Pancreas (tissue), 10 donors: Measurements from ENCODE around the gene CELF4. TPM values are rescaled to one million over a fixed set of nuclear protein-coding genes. Genes with fewer than 3 reads are reported as not detected.
"Not testable (repeated sequence)": the region's sequence is repeated elsewhere in the genome, so short reads cannot be mapped to it uniquely, and the experiment has no call there.

ENCODE experiments used
- ATAC-seq, 4 donors: fragments of 200-7000 bp; cut with Tn5 transposase; one replicate each; pipeline versions ENCODE4 v1.8.0 to v1.9.1; 2020; ENCODE audit warnings: mild to moderate bottlenecking in 4 of 4, moderate library complexity in 4 of 4
- DNase-seq, 6 donors: peaks; one replicate each; pipeline ENCODE4 v3.0.0-alpha.2; 2020
- FAIRE-seq: peaks from 2 replicates; lab custom pipeline; 2012; peaks lifted over from hg19 to GRCh38; lab: Jason Lieb, UNC
- H3K27ac ChIP-seq, 4 donors: fragments of 200-600 bp; sonication (generic); 1 replicate in 3 of 4; 2 replicates in 1 of 4; pipeline versions ENCODE4 v1.5.0 to v1.8.0; 2020
- H3K27me3 ChIP-seq, 4 donors: fragments of 200-600 bp; one replicate each; pipeline ENCODE4 v1.8.0; 2021
- H3K36me3 ChIP-seq, 3 donors: fragments of 200-600 bp; sonication (generic) in 1 of 3; one replicate each; pipeline versions ENCODE4 v1.5.0 to v1.8.0; 2020 to 2021
- H3K4me1 ChIP-seq, 3 donors: fragments of 200-600 bp; one replicate each; pipeline ENCODE4 v1.8.0; 2021
- H3K4me3 ChIP-seq, 4 donors: fragments of 200-600 bp; sonication (generic) in 2 of 4; one replicate each; pipeline versions ENCODE4 v1.5.0 to v1.8.0; 2020 to 2021
- H3K9me3 ChIP-seq, 4 donors: fragments of 200-600 bp; one replicate each; pipeline ENCODE4 v1.8.0; 2021
- CTCF ChIP-seq, 4 donors: fragments of 200-600 bp; sonication (generic) in 3 of 4; IDR thresholded peaks; one replicate each; pipeline versions ENCODE4 v1.5.0 to v1.8.0; 2021; ENCODE audit warnings: antibody characterized with exemption in 4 of 4
- WGBS, 2 donors: extraction: QIAGEN DNeasy Blood & Tissue Kit; methylation state at CpG; one replicate each; pipeline ENCODE4 v1.1.7; 2013; 5-methylcytosine and 5-hydroxymethylcytosine counted together
- intact Hi-C, 3 donors: fragments of 100-400 bp; cut with DNase I; formaldehyde crosslinking; loops; one replicate each; pipeline versions ENCODE4 v1.11.1 to v1.14.2; 2022
- polyA plus RNA-seq, 2 donors: library from polyadenylated mRNA; stranded (reverse); fragments of 200-250 nt; gene quantifications; one replicate each; pipeline ENCODE4 v1.2.3, GENCODE V29; 2013
- total RNA-seq, 6 donors: library from RNA; stranded (reverse); fragmentation: NEBNext Ultra II Directional in 4 of 6; extraction: Animal tissue kit (Norgen Biotek cat#: 25700) in 4 of 6; gene quantifications; one replicate each; pipeline versions ENCODE4 v1.2.1 to v1.2.4, GENCODE V29; 2021 to 2023
- donor health status: healthy with polysubstance abuse.
- donor health status: DM: no; HTN: no; CAD: no; lungs with moderate emphysema.
- donor health status: DM: no; HTN: no; CAD: no.
- donor health status: control.
- donor health status: control.
- donor health status: Bipolar disorder and iron deficiency.
- donor health status: DM: yes; HTN: yes; CAD: no.
- donor health status: DM: no; HTN: no; CAD: no.
- donor health status: DM: no; HTN: no; CAD: no.
- donor health status: DM: yes; HTN: yes; CAD: no.

The CELF4 gene
- total and polyA plus RNA-seq, 8 donors = 1.0 to 10.0 (median 2.8) TPM

- H3K27ac ChIP-seq = no peak overlapping the region
- intact Hi-C loops = no loop called here
- no peak for TF ChIP-seq CTCF (IDR thresholded peaks at IDR 0.05)
- FAIRE-seq = no peak
- H3K4me3 ChIP-seq = no peak overlapping the region
- H3K4me1 ChIP-seq = peaks cover 0 to 6% (median 0%) of the 10 kb centered on the region in 3 donors
- no peaks in the 10 kb centered on the region for H3K36me3 ChIP-seq
- no peak for DNase-seq
- no peaks in the 10 kb centered on the region for H3K9me3 ChIP-seq
- ATAC-seq = no peak
- WGBS, 2 donors = 36 to 38% methylated on average over 20 to 21 of the region's 21 CpGs
- no peaks in the 10 kb centered on the region for H3K27me3 ChIP-seq
Measured at GRCh38 chr18:37362158-37362890, 203.3 kb downstream of the CELF4 start.

DNA sequence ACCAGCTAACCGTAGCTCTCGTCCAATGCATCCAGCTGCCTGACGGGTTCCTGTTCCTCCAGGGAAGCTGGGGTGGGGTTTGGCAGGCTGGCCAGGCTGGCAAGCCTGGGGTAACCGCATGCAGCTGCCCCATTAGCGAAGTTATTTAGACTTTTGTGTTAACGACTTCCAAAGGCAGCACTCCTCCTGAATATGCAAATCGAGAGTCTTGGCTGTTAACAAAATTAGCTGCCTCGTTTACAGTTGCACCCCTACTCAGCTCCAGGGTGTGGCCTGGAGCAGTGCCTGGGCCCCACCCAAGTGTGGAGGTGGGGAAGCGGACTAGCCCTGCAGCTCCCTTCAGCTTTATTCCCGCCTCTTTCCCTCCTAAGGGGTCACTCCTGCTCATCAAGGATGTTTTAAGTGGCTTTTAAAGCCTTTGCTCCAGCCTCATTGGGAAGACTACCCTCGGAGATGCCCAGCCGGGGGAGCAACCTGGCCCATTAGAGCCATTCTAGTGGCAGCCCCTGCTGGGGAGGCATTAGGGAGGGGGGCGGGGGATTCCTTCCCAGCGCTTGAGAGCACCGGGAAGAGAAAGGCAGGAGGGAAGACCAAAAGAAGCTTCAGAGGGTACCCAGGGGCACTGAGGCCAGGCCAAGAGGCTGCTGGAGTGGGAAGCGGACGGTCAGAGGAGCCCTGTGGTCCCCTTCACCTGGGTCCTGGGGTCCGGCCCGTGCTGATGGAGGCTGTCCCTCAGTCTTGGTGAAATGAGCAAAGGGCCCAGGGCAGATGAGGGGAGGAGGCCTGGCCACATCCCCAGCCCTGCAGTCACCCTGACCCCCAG lies 204.1 kb downstream of the CELF4 start:
- Histone ChIP-seq H3K27me3 (no peaks in the 10 kb centered on the region), H3K4me3 (no peak overlapping the region), H3K4me1 (peaks cover 0 to 6% (median 0%) of the 10 kb centered on the region in 3 donors), H3K36me3 (no peaks in the 10 kb centered on the region), H3K27ac (no peak overlapping the region), H3K9me3 (no peaks in the 10 kb centered on the region)
- FAIRE-seq (no peak), DNase-seq (no peak), ATAC-seq (no peak)
- WGBS, 2 donors = 52 to 53% methylated on average over 19 of the region's 19 CpGs
- no peak for TF ChIP-seq CTCF (IDR thresholded peaks at IDR 0.05)
- intact Hi-C loops = no loop called here

DNA sequence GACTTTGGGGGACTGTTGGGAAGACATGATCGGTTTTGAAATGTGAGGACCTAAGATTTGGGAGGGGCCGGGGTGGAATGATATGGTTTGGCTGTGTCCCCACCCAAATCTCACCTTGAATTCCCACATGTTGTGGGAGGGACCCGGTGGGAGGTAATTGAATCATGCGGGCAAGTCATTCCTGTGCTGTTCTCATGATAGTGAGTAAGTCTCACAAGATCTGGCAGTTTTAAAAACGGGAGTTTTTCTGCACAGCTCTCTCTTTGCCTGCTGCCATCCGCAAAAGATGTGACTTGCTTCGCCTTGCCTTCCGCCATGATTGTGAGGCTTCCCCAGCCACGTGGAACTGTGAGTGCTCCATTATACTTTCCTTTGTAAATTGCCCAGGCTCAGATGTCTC lies 207.5 kb downstream of the CELF4 start:
- intact Hi-C loops, DNase-seq, H3K27ac ChIP-seq, H3K4me3 ChIP-seq, H3K9me3 ChIP-seq, H3K4me1 ChIP-seq, FAIRE-seq, ATAC-seq, H3K27me3 ChIP-seq, H3K36me3 ChIP-seq: not testable (repeated sequence)
- 58 to 64% methylated on average over 9 of the region's 9 CpGs for WGBS, 2 donors

GRCh38 chr18:37355772-37356171 lies 209.8 kb downstream of the CELF4 start:
- WGBS, 2 donors = 77 to 84% methylated on average over 3 of the region's 3 CpGs
- no peak for ATAC-seq
- no peaks in the 10 kb centered on the region for H3K9me3 ChIP-seq
- H3K4me1 ChIP-seq = no peaks in the 10 kb centered on the region
- FAIRE-seq = no peak
- H3K36me3 ChIP-seq = no peaks in the 10 kb centered on the region
- no peak for TF ChIP-seq CTCF (IDR thresholded peaks at IDR 0.05)
- H3K27me3 ChIP-seq = no peaks in the 10 kb centered on the region
- peak in 1 of 6 donors; percentile 38 for DNase-seq
- no peak overlapping the region for H3K4me3 ChIP-seq
- H3K27ac ChIP-seq = no peak overlapping the region
- intact Hi-C loops = no loop called here

GRCh38 chr18:37351110-37351509 lies 214.5 kb downstream of the CELF4 start:
- no peaks in the 10 kb centered on the region for H3K27me3 ChIP-seq
- ATAC-seq (no peak), FAIRE-seq (no peak), DNase-seq (no peak)
- H3K4me1 ChIP-seq = no peaks in the 10 kb centered on the region
- 49 to 57% methylated on average over 9 of the region's 9 CpGs for WGBS, 2 donors
- H3K27ac ChIP-seq = no peak overlapping the region
- H3K36me3 ChIP-seq = no peaks in the 10 kb centered on the region
- intact Hi-C loops = no loop called here
- no peaks in the 10 kb centered on the region for H3K9me3 ChIP-seq
- H3K4me3 ChIP-seq = no peak overlapping the region
- no peak for TF ChIP-seq CTCF (IDR thresholded peaks at IDR 0.05)
